WTC11 (cell line): ENCODE measurements around the gene GBP5. TPM values are rescaled to one million over a fixed set of nuclear protein-coding genes. Genes with fewer than 3 reads are reported as not detected.

Source experiments
- ATAC-seq: fragments of 200-7000 bp; cut with Tn5 transposase; 2 replicates; pipeline ENCODE4 v1.10.0; 2021; ENCODE audit warnings: mild to moderate bottlenecking, moderate library complexity
- CTCF ChIA-PET: fragments of 300-600 bp; sonication (Branson Sonifier 250); formaldehyde crosslinking; loops from one replicate; lab custom pipeline; 2021; ENCODE audit warnings: antibody characterized with exemption; lab: Charles Lee
- POLR2A ChIA-PET: fragments of 350-600 bp; sonication (Branson Sonifier 250); formaldehyde crosslinking; loops from one replicate; lab custom pipeline; 2021; ENCODE audit warnings: antibody characterized with exemption; lab: Charles Lee
- DNase-seq: peaks from one replicate; pipeline ENCODE4 v3.0.0; 2021; ENCODE audit warnings: low spot score
- H3K27ac Mint-ChIP-seq: 2 replicates; pipeline ENCODE4 v1.8.0; 2021; ENCODE audit warnings: mixed read lengths
- H3K27me3 Mint-ChIP-seq: 2 replicates; pipeline ENCODE4 v1.8.0; 2021; ENCODE audit warnings: low read depth, mild to moderate bottlenecking, moderate library complexity, mixed read lengths
- H3K36me3 Mint-ChIP-seq: 2 replicates; pipeline ENCODE4 v1.8.0; 2021; ENCODE audit warnings: mixed read lengths
- H3K4me1 Mint-ChIP-seq: 2 replicates; pipeline ENCODE4 v1.8.0; 2022; ENCODE audit warnings: mixed read lengths
- H3K4me3 Mint-ChIP-seq: 2 replicates; pipeline ENCODE4 v1.8.0; 2021; ENCODE audit warnings: mild to moderate bottlenecking, moderate library complexity, mixed read lengths
- H3K9me3 Mint-ChIP-seq: 2 replicates; pipeline ENCODE4 v1.8.0; 2021; ENCODE audit warnings: mixed read lengths
- AFF4 ChIP-seq: sonication (generic); formaldehyde crosslinking; IDR thresholded peaks from 2 replicates; pipeline ENCODE4 v1.8.1; 2023; ENCODE audit warnings: mild to moderate bottlenecking, missing genetic modification reagents, borderline replicate concordance
- AR ChIP-seq: fragments of 250-450 bp; sonication (Bioruptor Pico); IDR thresholded peaks from 2 replicates; pipeline ENCODE4 v1.9.0; 2021; ENCODE audit warnings: mild to moderate bottlenecking
- ATF3 ChIP-seq: sonication (generic); formaldehyde crosslinking; conservative IDR thresholded peaks from 2 replicates; pipeline ENCODE4 v1.8.1; 2022; ENCODE audit warnings: mild to moderate bottlenecking, missing genetic modification reagents
- CDX4 ChIP-seq: fragments of 250-450 bp; sonication (Bioruptor Pico); IDR thresholded peaks from 2 replicates; pipeline ENCODE4 v1.9.0; 2021; ENCODE audit warnings: moderate library complexity, mild to moderate bottlenecking, inconsistent platforms, borderline replicate concordance
- CTCF ChIP-seq: fragments of 200-600 bp; IDR thresholded peaks from 2 replicates; pipeline ENCODE4 v1.8.0; 2022; ENCODE audit warnings: antibody characterized with exemption
- ERG ChIP-seq: fragments of 250-450 bp; sonication (Bioruptor Pico); IDR thresholded peaks from 2 replicates; pipeline ENCODE4 v1.8.0; 2021; ENCODE audit warnings: mild to moderate bottlenecking
- HMGA2 ChIP-seq: fragments of 250-450 bp; sonication (Bioruptor Pico); IDR thresholded peaks from 2 replicates; pipeline ENCODE4 v1.4.0; 2021; ENCODE audit warnings: mild to moderate bottlenecking, moderate library complexity
- IRF2 ChIP-seq: sonication (generic); formaldehyde crosslinking; IDR thresholded peaks from 2 replicates; pipeline ENCODE4 v1.8.0; 2022; ENCODE audit warnings: low read depth, missing genetic modification reagents, borderline replicate concordance
- KAT7 ChIP-seq: sonication (generic); formaldehyde crosslinking; IDR thresholded peaks from 2 replicates; pipeline ENCODE4 v1.8.1; 2023; ENCODE audit warnings: missing genetic modification reagents, mild to moderate bottlenecking, borderline replicate concordance
- MYBL2 ChIP-seq: sonication (generic); formaldehyde crosslinking; IDR thresholded peaks from 2 replicates; pipeline ENCODE4 v1.8.1; 2023; ENCODE audit warnings: mild to moderate bottlenecking, moderate library complexity, missing genetic modification reagents
- NFYB ChIP-seq: sonication (generic); formaldehyde crosslinking; conservative IDR thresholded peaks from 2 replicates; pipeline ENCODE4 v1.8.0; 2022; ENCODE audit warnings: low read depth, missing genetic modification reagents
- RELA ChIP-seq: sonication (generic); formaldehyde crosslinking; IDR thresholded peaks from 2 replicates; pipeline ENCODE4 v1.8.1; 2022; ENCODE audit warnings: missing genetic modification reagents, mild to moderate bottlenecking, borderline replicate concordance
- SOX15 ChIP-seq: fragments of 250-450 bp; sonication (Bioruptor Pico); IDR thresholded peaks from 2 replicates; pipeline ENCODE4 v1.9.0; 2021; ENCODE audit warnings: mild to moderate bottlenecking
- ZNF121 ChIP-seq: sonication (generic); formaldehyde crosslinking; IDR thresholded peaks from 2 replicates; pipeline ENCODE4 v1.8.0; 2023; ENCODE audit warnings: missing genetic modification reagents
- ZNF263 ChIP-seq: sonication (generic); formaldehyde crosslinking; IDR thresholded peaks from 2 replicates; pipeline ENCODE4 v1.8.1; 2022; ENCODE audit warnings: low read depth, mild to moderate bottlenecking, moderate library complexity, missing genetic modification reagents
- ZNF423 ChIP-seq: fragments of 250-450 bp; sonication (Bioruptor Pico); IDR thresholded peaks from 2 replicates; pipeline ENCODE4 v2.1.2; 2022; ENCODE audit warnings: mild to moderate bottlenecking, moderate library complexity
- total RNA-seq: library from RNA; stranded (reverse); gene quantifications from 3 replicates; pipeline ENCODE4 v1.2.3, GENCODE V29; 2021

The GBP5 gene
- total RNA-seq, 1 experiment from 2014 or later, result 0.17 TPM

- H3K9me3 Mint-ChIP-seq, result peaks cover 10% of the 10 kb centered on the region
- DNase-seq, result no peak
- H3K4me3 Mint-ChIP-seq, result no peak overlapping the region
- no peaks in the 10 kb centered on the region for H3K36me3 Mint-ChIP-seq
- H3K4me1 Mint-ChIP-seq, result no peaks in the 10 kb centered on the region
- CTCF ChIA-PET, result no interaction called here
- H3K27me3 Mint-ChIP-seq, result no peaks in the 10 kb centered on the region
- TF ChIP-seq ZNF263 (no peak), IRF2 (CRISPR knock-in tag) (no peak), NFYB (CRISPR knock-in tag) (no peak), KAT7 (CRISPR knock-in tag) (no peak), SOX15 (no peak)
- POLR2A ChIA-PET, result no interaction called here
- H3K27ac Mint-ChIP-seq, result no peak overlapping the region
- no peak for ATAC-seq
Measured at GRCh38 chr1:89277725-89278124, 5.1 kb upstream of the GBP5 start.

GRCh38 chr1:89276690-89277089, 4.0 kb upstream of the GBP5 start:
- Mint-ChIP-seq H3K27me3 (no peaks in the 10 kb centered on the region), H3K4me1 (no peaks in the 10 kb centered on the region), H3K27ac (no peak overlapping the region), H3K36me3 (no peaks in the 10 kb centered on the region), H3K9me3 (peaks cover 14% of the 10 kb centered on the region), H3K4me3 (no peak overlapping the region)
- no peak for TF ChIP-seq CTCF
- TF ChIP-seq ATF3 (CRISPR knock-in tag), result no peak
- TF ChIP-seq NFYB (CRISPR knock-in tag), result no peak
- TF ChIP-seq ZNF121, result no peak
- POLR2A ChIA-PET, result no interaction called here
- DNase-seq (no peak), ATAC-seq (no peak)
- CTCF ChIA-PET, result no interaction called here

GRCh38 chr1:89274411-89274857, 1.8 kb upstream of the GBP5 start:
- DNase-seq, result no peak
- ChIA-PET POLR2A (no interaction called here), CTCF (interaction anchor here (2.2 kb wide), 1 partner anchor 189 kb away, joined by 7 read pairs; no protein-coding TSS in a partner anchor)
- Mint-ChIP-seq H3K4me1 (no peaks in the 10 kb centered on the region), H3K27me3 (no peaks in the 10 kb centered on the region), H3K27ac (no peak overlapping the region), H3K36me3 (no peaks in the 10 kb centered on the region), H3K9me3 (peaks cover 14% of the 10 kb centered on the region), H3K4me3 (no peak overlapping the region)
- no peak for TF ChIP-seq MYBL2
- ATAC-seq, result no peak

GRCh38 chr1:89273324-89273778, 691 bp upstream of the GBP5 start:
- Mint-ChIP-seq H3K4me1 (no peaks in the 10 kb centered on the region), H3K36me3 (no peaks in the 10 kb centered on the region), H3K27me3 (no peaks in the 10 kb centered on the region), H3K27ac (no peak overlapping the region), H3K9me3 (peaks cover 14% of the 10 kb centered on the region), H3K4me3 (no peak overlapping the region)
- ATAC-seq (no peak), DNase-seq (no peak)
- POLR2A ChIA-PET, result no interaction called here
- CTCF ChIA-PET, result interaction anchor here (0.7 to 2.2 kb wide), 2 partner anchors 99 to 188 kb away, joined by 4 to 7 read pairs; no protein-coding TSS in a partner anchor
- no peak for TF ChIP-seq ZNF121
- no peak for TF ChIP-seq HMGA2 (CRISPR knock-in tag)
- no peak for TF ChIP-seq CDX4 (CRISPR knock-in tag)
- no peak for TF ChIP-seq KAT7 (CRISPR knock-in tag)
- TF ChIP-seq RELA (CRISPR knock-in tag), result no peak
- TF ChIP-seq AFF4 (CRISPR knock-in tag), result no peak
- no peak for TF ChIP-seq ZNF423 (CRISPR knock-in tag)
- no peak for TF ChIP-seq ERG (CRISPR knock-in tag)
- no peak for TF ChIP-seq AR (CRISPR knock-in tag)
- TF ChIP-seq ZNF263, result no peak
